Right lung (tissue), 5 donors: ENCODE measurements around the gene DSTYK. TPM values are rescaled to one million over a fixed set of nuclear protein-coding genes. Genes with fewer than 3 reads are reported as not detected.
A peak's percentile ranks its signal among the peaks of the same experiment; 100 is the strongest.

Experiments used
- DNase-seq, 2 donors: peaks; one replicate each; pipeline ENCODE4 v3.0.0-alpha.2; 2013
- polyA plus RNA-seq, 5 donors: library from polyadenylated mRNA; unstranded; fragments of 120-200 nt; gene quantifications; one replicate each; pipeline versions ENCODE4 v1.2.1 to v1.2.3, GENCODE V29; 2013; ENCODE audit warnings: inconsistent platforms in 1 of 5, low replicate concordance in 1 of 5; ENCODE audit not compliant: insufficient read length in 5 of 5, insufficient read depth in 1 of 5

The DSTYK gene
- polyA plus RNA-seq, 5 donors, result 13.2 to 18.2 (median 16.1) TPM

DNA sequence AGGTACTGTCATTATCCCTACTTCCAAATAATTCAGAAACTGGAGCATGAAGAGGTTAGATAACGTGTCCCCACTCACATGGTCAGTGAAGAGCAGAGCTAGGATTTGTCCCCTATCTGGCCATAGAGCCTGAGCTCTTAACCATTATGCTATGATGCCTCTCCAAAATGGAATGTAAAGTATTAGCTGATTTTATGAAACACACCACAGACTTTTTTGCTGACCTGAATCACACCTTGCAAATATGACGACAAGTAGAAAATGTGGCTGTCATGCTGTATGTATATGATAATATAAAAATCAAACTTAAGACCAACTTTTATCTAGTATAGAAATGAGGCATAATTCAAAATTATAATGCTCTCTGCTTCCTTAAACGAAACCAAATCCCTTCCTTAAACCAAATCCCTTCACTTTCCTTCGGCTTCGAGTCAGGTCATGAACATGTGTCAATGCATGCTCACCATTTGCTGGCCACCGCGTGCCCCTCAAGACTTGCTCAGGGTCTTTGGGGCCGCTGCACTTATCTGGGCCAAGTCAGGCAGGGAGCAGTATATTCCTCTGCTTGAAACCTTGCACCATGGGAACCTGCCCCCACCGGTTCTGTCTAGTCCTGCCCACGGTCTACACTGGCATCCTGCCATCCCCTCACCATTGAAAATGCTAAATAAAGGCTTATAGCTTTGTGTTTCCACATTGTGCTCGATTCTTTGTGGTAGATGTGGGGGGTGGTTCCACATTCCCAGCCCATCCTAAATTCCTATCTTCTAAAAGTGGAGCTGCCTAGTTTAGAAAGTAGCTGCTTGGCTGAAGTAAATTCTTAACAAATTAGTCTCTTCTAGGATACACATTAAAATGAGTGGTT lies 14.6 kb upstream of the DSTYK start:
- no peak for DNase-seq

- no peak for DNase-seq
These were observed 13.2 kb upstream of the DSTYK start for GRCh38 chr1:205224736-205225135.

DNA sequence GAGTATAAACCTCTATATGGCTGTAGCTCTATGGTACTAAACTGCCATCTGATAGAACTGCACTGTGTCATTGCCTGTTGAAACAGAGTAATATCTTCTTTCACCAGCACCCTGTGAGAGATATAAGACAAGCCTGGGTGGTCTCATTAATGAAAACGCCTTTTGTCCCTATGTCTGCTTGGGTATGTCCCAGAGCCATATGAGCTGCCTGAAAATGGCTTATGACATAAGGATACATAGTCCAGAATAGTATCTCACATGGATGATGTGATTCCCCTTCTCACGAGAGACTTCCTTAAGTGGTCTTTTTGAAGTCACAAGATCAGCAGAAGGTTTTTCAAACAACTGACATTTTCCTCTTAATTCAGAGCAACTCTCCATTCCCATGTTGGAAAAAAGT lies 8.9 kb upstream of the DSTYK start:
- DNase-seq, result no peak

DNA sequence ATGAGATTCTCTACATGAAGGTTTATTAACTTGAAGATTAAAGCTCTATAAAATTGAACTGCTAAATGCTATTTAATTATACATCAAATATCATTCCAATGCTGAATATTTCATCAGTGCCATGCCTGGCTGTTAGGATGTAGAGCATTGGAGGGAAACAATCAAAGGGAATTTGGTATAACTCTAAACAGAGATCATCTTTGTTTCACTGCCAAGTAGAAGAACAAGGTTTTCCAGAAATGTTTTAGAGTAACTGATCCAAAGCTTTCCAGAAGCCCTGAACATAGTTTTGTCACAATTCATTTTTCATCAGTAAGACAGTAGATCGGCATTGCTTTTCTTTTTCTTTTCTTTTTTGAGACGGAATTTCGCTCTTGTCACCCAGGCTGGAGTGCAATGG lies 5.9 kb upstream of the DSTYK start:
- DNase-seq, result no peak

DNA sequence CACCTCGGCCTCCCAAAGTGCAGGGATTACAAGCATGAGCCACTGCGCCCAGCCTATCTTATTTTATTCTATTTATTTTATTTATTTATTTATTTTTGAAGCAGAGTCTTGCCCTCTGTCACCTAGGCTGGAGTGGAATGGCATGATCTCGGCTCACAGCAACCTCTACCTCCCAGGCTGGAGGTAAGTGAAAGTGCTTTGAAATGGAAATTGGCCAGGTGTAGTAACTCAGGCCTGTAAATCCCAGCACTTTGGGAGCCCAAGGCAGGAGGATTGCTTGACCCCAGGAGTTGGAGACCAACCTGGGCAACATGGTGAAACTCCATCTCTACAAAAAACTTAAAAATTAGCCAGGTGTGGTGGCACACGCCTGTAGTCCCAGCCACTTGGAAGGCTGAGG lies 5.1 kb upstream of the DSTYK start:
- DNase-seq, result no peak

DNA sequence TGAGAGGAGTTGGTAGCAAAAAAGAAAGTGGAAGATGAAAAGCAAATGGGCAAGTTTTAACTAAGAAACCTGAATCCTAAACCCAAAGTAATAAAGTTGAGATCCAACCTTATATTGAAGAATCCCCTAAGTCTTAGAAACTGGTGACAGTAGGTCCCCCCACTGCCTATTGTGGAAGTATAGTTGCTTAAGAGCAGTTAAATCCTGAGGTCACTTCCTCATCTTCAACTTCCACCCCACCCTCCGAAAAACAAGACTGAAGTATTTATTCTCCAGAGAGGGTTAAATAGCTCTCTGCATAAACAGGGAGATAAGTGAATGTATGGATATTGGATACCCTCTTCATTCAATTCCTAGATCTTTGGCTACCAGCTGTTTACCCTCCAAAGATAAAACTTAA lies 3.3 kb upstream of the DSTYK start:
- no peak for DNase-seq

GRCh38 chr1:205211839-205212536 lies 486 bp upstream of the DSTYK start:
- DNase-seq, result no peak

DNA sequence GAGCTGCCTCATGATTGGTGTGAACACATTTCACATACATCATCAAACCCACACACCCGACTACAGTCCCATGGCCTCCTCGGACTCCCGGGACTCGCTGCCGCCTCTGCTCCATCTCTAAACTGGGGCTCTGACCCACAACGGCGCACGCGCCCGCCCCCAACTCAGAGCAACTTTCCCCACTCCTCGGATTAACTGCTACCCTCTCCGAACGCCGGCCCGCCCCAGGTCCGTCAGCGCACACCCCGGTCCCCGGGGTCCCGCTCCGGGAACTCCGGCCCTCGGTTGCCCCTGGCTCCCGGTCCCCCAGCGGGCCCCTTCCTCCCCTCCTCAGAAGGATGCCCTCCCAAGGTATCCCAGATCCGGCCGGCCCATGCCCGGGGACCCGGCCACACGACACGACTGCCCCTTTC lies 740 bp downstream of the DSTYK start:
- DNase-seq, result no peak

- no peak for DNase-seq
These were observed 2.7 kb downstream of the DSTYK start for GRCh38 chr1:205208811-205209210.

DNA sequence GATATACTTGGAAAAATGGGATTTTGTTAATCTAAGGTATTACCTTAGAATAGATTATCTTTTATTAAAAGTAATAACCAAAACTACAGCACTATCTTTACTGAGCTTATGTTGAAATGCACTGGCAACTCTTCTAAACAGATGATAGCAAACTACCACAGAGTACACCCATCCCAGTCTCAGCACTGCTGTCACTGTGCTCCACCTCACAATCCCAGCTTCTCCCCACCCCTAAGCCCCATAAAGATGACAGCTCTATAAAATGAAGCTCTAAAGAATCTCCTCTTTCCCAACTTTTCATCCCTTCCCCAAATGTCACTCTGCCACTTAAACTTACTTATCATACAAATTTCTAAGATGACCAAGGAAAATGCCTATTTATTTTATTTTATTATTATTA lies 6.4 kb downstream of the DSTYK start:
- DNase-seq, result no peak

DNA sequence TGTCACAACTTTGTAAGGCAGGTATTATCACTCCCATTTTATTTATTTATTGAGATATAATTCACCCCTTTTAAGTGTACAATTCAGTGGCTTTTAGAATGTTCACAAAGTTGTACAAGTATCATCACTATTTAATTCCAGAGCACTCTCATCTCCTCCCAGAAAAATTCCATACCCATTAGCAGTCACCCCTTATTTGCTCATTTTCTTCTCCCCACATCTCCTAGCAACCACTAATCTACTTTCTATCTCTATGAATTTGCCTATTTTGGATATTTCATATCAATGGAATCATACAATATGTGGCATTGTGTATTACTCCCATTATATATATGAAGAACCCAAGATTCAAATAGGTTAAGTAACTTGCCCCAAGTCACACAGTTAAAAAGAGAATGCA lies 7.0 kb downstream of the DSTYK start:
- no peak for DNase-seq

GRCh38 chr1:205199931-205200299 lies 11.6 kb downstream of the DSTYK start:
- no peak for DNase-seq

GRCh38 chr1:205199090-205199930 lies 12.2 kb downstream of the DSTYK start:
- DNase-seq, result no peak

DNA sequence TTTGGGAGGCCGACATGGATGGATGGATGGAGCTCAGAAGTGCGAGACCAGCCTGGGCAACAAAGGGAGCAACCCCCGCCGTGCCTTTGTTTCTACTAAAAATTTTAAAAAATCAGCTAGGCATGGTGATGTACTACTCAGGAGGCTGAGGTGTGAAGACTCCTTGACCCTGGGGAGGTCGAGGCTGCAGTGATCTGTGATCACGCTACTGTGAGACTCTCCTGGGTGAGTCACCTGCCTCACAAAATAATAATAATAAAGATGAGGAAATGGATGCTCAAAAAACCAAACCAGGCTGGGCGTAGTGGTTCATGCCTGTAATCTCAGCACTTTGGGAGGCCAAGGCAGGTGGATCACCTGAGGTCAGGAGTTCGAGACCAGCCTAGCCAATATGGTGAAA lies 19.2 kb downstream of the DSTYK start:
- DNase-seq, result no peak

DNA sequence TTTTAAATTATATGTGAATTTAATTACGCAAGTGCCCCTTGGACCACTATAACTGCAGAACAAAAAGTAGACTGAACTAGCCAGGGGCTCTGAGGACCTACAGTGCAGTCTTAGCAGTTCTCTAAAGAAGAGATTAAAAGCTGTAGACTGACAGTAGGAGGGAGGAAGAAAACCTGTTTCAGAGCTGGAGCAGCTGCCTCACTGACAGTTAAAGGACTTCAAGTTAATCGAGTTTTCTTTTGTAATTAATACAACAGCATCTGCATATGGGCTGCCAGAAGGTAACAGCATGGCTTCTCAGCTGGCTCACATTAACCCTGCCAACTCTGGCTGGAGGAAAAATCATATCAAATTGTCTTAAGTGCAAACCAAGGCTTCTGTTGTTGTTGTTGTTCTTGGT lies 19.9 kb downstream of the DSTYK start:
- DNase-seq, result peak; percentile 32 to 38

DNA sequence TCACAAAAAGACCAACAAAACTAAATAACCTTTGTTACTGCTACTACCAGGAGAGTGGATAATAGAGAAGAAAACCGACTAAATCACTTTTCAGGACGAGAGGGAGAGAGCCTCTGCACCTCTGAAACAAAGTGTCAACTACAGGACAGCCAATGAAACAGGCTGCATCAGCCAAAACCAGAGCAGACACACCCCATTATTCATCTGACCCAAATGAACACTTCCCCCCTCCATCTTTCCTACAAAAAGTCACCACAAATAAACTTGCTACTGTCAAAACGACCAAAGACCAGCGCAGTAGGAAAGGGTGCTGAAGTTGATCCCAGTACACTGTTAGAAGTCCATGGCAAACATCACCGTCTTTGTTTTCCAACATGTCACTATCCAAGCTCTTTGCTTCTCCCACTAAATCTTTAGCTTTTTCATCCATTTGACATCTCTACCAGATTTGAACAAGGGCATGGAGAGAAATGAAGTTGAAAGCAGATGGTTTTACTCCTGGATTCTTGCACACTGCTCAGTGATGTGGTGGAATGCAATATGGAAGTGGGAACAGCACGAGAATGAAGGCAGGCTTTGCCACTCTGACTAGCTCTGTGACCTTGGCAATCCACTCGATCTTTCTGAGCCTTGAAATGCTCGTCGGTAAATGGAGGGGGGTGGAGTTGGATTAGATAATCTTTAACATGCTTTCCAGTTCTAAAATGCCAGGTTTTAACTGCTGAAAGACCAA lies 20.5 kb downstream of the DSTYK start:
- peak in 1 of 2 donors; percentile 25 for DNase-seq

GRCh38 chr1:205189131-205189530 lies 22.4 kb downstream of the DSTYK start:
- DNase-seq, result no peak

DNA sequence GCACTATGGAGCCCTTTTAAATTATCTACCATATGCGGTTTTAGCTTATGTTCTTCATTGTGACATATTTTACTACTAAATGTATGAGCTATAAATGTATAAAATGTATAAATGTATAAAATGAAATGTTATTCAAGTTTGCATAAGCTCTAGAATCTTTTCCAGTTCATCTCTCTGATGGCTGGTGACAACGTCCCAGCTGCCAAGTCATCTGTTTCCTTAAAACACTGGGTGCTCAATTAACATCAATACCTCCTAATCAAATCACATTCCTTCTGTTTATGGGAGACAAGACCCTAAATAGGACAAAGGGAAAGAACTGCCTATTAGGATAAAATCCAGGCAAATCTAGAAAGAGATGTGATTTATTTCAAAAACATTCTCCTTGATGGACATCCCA lies 22.9 kb downstream of the DSTYK start:
- DNase-seq, result no peak

DNA sequence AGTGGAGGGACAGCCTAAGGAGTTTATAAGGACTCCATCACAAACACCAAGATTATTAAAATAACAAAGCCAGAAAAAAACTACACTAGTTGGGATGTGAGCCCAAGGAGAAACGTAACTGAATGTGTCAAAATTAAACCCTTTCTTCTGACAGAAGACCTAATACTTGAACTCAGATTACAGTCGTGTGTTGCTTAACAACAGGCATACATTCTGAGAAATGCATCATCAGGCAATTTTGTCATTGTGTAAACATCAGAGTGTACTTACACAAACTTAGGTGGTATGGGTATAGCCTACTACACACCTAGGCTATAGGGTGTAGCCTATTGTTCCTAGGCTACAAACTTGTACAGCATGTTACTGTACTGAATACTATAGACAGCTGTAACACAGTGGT lies 23.4 kb downstream of the DSTYK start:
- no peak for DNase-seq

- DNase-seq, result no peak
These were observed 24.1 kb downstream of the DSTYK start for GRCh38 chr1:205187420-205187819.

DNA sequence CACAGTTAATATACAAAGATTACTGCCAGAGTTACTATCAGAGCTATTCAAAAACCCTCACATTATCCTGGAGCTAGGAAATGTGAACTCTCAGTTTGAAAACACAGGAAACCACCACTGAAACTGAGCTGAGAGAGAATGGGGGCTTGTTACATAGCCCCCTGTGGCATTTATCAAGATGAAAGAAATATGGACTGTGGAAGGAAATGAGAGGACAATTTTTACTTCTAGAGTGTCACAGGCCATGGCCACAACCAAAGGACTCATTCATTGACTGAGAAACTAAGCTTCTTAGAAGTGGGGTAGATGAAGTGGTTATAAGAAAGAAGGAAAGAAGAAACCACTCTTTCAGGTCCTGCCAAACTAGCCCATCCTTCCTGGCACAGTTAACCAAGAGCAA lies 25.3 kb downstream of the DSTYK start:
- no peak for DNase-seq
